GM19351 (cell line): Measurements from ENCODE around the gene ITGA3.

Experiments used
- ATAC-seq: cut with Tn5 transposase; IDR thresholded peaks from one replicate; pipeline ENCODE4 v1.9.1; 2021; ENCODE audit warnings: mild to moderate bottlenecking, moderate library complexity; ENCODE audit not compliant: unreplicated experiment

Gene ITGA3

GRCh38 chr17:50055426-50056216, at the start of gene ITGA3:
ITGA3 (plus strand) TSS chr17:50056110; CDS start chr17:50056440, 330 bp downstream.
- ATAC-seq = peak; percentile 26

DNA sequence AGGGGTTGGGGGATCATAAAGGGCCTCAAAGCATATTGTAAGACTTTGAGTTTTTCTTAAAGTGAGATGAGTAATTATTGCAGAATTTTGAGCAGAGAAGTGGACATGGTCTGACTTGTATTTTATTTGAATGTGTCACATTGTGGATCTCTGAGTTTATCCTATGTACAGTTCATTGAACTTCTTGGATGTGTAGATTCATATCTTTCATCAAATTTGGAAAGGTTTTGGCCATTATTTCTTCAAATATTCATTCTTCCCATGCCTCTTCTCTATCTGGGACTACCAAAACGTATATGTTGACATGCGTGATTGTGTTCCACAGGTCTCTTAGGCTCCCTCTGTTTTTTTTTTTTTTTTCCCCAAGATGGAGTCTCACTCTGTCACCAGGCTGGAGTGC, 46.6 kb upstream of the ITGA3 start:
- no peak for ATAC-seq

DNA sequence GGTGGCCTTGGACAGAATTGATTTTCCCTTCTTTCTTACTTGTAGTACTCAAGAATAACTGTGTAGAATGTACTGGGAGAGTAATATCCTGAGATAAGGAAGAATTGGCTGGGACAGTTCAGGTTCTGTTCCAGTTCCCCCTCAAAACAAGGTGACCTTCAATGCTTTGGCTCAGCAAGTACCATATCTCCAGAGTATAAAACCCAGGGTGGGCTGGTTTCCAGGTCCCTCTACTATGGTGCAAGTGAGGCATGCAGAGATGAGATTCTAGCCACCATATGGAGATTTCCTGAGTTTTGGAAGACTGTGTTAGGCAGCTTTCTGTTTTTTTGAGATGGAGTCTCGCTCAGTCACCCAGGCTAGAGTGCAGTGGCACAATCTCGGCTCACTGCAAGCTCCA, 42.8 kb upstream of the ITGA3 start:
- no peak for ATAC-seq

DNA sequence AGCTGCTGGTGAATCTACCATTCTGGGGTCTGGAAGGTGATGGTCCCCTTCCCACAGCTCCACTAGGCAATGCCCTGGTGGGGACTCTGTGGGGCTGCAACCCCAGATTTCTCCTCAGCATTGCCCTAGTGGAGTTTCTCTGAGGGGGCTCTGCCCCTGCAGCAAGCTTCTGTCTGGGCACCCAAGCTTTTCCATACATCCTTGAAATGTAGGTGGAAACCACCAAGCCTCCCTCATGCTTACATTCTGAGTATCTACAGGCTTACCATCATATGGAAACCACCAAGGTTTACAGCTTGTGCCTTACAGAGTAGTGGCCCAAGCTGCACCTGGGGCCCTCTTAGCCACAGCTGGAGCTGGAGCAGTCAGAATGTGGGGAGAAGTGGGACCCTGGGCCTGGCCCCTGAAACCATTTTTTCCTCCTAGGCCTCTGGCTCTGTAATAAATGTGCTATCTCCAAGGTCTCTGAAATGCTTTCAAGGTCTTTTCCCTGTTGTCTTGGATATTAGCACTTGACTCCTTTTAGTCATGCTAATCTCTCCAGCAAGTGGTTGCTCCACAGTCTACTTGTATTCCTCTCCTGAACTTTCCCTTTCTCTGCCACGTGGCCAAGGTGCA, 41.3 kb upstream of the ITGA3 start:
- ATAC-seq = no peak

GRCh38 chr17:50015146-50015545, 40.8 kb upstream of the ITGA3 start:
- ATAC-seq = no peak

GRCh38 chr17:50018909-50019308, 37.0 kb upstream of the ITGA3 start:
- ATAC-seq = no peak

DNA sequence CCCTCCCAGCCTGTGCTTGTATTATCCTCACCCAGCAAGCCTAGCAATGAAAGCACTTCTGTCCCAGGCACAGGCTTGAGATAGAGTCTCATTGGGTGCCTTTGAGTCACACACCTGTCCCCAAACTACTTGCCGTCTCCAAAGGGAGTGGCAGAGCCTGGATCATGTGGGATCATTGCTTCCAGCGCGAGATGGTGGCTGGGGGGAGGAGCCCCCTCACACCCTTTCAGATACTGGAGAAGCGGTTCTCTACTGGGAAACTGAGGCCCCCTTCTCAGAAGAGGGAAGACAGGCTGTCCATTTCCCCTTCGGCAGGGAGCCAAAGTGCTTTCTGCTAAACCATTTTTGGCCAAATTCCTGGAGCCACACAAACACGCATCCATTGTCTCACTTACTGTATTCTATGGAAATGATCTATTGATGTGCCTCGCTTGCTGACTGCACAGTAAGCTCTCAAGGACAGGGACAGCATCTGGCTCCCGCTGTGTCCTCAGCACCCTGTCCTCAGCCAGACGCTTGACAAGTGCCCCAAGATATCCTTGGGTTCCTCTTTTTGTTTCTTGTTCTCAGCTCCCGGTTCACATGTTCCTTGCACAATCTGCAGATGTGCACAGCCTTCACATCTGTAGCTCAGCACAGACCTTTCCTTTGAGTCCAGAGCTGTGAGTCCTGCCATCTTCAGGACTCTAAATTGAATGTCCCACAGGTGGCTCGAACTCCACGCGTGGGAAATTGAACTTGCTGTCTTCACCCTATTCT, 34.9 kb upstream of the ITGA3 start:
- no peak for ATAC-seq

DNA sequence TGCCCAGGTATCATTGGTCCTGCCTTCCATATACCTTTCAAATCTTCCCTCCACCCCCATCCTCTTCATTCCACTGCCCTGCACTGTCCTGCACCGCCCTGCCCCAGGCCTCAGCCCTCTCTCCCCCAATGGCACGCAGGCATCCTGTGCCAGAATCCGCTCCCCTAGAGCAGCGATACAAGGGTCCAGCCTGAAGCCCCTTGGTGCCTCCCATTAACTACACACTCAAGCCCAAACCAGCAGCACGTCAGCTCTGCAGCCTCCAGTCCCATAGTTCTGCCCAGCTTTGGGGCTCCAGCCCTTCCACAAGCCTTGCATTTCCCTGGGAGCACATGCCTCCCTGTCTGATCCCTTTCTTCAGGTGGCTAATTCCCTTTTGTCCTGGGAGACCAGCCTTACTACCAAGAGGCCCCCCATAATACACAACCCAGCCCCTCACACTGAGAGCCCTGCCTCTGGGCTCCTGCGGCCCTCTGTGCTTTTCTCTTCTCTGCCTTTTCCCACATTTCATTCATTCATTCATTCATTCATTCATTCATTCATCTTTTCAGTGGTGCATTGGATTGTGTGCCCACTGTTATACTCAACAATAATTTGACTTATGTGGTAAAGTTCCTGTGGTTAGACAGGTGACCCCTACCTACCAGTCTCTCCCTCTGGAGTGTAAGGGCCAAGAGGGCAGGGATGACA, 34.1 kb upstream of the ITGA3 start:
- ATAC-seq = no peak

DNA sequence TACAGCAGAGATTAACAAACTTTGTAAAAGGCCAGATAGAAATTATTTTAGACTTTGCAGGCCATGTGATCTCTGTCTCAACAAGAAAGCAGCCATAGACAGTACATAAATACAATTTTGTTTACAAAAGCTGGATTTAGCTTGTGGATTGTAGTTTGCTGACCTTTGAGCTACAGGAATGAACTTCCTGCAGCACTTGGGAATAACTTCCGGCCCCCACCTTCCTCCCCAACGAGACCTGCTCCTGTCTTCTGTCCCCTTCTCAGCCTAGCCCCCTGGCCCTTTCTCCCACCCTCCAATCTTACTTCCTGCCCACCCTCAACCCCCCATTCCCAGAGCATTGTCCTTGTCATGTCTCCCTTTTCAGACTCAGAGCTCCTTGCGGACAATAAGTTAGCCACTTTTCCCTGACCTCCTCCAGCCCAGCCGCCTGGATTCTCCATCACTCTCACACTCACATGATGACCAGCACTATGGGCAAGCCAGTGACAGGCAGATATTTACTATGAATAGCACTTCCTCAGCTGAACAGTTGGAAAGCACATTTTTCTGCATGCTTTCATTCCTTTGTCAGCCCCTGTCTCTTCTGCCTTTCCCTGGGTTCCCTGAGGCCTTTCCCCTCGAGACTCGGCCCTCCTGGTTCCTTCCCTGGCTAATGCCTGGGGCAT, 33.3 kb upstream of the ITGA3 start:
- no peak for ATAC-seq

DNA sequence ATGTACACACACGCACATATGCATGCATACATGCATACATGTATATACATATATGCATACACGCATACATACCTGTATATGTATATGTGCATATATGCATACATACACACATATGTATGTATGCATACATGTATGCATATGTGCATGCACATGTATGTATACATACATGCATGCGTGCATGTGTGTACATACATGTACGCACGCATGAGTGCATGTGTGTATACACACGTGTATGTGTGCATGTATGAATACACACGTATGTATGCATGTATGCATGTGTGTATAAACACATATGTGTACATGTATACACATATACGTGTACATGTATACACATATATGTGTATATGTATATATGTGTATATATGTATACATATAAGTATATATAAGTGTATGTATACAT, 32.4 kb upstream of the ITGA3 start:
- ATAC-seq = no peak

- no peak for ATAC-seq
Observed at GRCh38 chr17:50024808-50025207, 31.1 kb upstream of the ITGA3 start.

GRCh38 chr17:50026046-50026675, 29.7 kb upstream of the ITGA3 start:
- ATAC-seq = no peak

DNA sequence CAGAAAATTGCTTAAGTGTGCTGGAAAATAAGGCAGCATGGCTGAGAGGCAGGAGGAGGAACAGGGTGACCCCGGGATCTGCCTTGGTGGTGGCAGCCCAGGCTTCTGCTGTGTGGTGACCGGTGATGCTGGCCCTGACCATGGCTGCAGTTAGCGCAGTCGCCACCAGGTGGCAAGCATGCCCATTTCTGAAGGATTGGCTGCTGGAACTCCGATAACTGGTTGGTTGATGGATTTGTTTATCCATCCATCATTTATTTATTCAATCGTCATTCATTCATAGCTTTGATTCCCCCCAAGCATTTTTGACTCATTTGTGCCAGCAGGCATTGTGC, 29.1 kb upstream of the ITGA3 start:
- ATAC-seq = no peak

DNA sequence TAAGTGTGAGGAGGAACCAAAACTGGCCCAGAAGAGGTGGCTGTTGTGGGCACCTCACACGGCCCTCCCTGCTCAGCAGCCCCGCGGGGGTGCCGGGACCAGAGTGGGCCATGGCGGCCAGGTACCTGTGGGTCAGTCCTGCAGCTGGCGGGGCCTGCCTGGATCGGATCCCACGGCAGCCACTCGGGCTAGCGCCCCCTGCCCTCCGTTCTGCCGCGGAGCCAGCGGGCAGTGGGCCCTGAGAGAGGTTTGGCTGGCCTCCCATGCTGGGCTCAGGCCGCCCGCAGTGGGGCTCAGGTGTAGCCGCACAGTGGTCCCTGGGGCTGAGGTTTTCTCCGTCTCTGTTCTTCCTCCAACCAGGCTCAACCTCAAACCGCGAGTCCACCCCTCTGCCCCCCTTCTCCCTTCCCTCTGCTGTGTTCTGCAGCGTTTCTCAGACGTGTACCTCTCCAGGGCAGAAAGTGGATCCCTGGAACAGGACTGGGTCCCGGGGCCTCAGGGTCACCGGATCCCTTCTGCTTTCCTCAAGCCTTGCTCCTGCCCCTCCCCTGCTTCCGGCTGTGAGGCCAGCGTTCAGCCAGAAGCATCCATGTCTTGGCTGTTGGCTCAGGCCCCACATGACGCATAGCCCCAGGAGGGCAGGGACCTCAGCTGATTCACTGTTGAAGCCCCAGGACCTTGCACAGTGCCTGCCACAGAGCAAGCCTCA, 28.6 kb upstream of the ITGA3 start:
- no peak for ATAC-seq

DNA sequence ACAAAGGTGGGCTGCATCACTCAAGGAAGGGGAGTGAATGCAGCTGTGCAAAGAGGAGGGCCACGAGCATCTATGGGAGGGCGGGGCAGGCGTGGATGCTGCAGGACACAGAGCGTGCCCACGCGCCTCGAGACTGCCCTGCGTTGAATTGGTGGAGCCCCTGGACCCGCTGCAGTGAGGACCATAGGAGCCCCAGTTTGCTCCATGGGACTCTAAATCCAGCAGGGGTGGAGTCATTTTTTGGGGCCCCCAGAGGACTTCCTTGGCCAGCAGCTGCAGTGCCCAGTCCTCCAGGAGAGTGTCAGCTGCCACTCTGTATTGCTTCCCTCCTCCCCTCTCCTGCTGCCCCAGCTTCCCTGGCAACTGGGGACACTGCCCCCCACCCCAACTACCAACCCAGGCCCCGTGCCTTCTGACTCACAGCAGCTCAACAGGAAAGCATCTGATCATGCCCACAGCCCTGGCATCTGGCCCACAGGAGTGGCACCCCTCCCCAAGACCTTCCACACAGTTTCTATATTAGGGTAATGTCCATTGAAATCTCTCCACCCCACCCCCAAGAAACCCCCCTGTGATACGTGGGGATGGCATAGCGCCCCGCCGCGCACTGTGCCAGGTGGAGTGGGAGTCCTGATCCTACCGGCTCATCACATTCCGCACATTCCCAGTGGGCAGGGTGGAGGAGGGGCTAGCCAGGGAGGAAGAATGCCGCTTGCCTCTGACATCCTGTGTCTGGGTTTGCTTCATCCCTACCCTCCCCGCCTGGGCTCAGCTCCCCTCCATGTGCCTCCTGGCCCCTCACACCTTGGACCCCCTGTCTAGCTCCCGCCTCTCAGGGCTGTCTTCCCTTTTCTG, 27.8 kb upstream of the ITGA3 start:
- ATAC-seq = no peak

DNA sequence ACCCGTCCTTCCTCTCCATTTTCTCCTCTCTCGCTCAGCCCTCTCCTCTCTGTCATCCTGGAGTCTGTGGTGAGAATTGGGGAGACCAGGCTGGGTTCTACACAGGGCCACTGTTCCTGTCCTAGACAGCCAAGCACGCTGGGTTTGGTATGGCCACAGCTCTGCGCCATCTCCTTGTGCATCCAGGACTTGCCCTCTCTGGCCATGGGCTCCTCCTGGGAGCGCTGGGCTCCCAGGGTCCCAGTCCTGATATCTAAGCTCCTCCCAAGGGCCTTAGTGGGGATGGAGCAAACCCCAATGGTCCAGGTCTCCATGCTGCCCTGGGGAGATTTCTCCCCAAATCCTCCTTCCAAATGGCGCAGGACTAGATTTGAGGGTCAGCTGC, 27.2 kb upstream of the ITGA3 start:
- ATAC-seq = no peak

- ATAC-seq = no peak
Observed at GRCh38 chr17:50029185-50029584, 26.7 kb upstream of the ITGA3 start.

DNA sequence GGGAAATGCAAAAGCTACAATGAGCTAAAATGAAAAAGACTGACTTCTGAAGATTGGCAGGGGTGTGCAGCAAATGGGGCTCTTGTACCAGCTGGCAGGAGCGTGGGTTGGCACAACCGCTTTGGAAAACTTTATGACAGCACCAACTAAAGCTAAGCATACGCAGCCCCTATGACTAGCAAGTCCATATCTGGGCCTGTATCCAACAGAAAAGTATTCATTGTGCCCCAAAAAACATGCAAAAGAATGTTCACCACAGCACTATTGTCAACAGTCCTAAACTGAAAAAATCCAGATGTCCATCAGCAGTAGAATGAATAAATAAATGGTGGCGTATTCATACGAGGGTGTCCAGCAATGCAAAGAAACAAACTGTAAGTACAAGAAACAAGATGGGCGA, 22.6 kb upstream of the ITGA3 start:
- ATAC-seq = no peak
